GM06990 (cell line): Measurements from ENCODE around the gene CHST11.
A peak's percentile ranks its signal among the peaks of the same experiment; 100 is the strongest.

Source experiments
- DNase-seq: peaks from one replicate; pipeline ENCODE4 v3.0.0-alpha.2; 2011; ENCODE audit not compliant: insufficient read length; ENCODE audit errors: extremely low read depth
- H3K27me3 ChIP-seq: replicated peaks from 2 replicates; pipeline ENCODE4 v1.6.0; 2011; ENCODE audit warnings: low read length; ENCODE audit not compliant: control insufficient read depth, insufficient read depth
- H3K36me3 ChIP-seq: 2 replicates; pipeline ENCODE4 v1.5.1; 2011; ENCODE audit warnings: low read length; ENCODE audit not compliant: control insufficient read depth, insufficient read depth
- H3K4me3 ChIP-seq: replicated peaks from 2 replicates; pipeline ENCODE4 v1.5.1; 2011; ENCODE audit warnings: low read depth, mild to moderate bottlenecking, control low read depth, low read length
- TF ChIP-seq, protein P1 (sequence below): IDR thresholded peaks from 2 replicates; pipeline ENCODE4 v1.5.1; 2011; ENCODE audit warnings: low read length, control low read depth, mild to moderate bottlenecking, inconsistent platforms; ENCODE audit not compliant: insufficient read depth, poor library complexity, severe bottlenecking

The CHST11 gene

DNA sequence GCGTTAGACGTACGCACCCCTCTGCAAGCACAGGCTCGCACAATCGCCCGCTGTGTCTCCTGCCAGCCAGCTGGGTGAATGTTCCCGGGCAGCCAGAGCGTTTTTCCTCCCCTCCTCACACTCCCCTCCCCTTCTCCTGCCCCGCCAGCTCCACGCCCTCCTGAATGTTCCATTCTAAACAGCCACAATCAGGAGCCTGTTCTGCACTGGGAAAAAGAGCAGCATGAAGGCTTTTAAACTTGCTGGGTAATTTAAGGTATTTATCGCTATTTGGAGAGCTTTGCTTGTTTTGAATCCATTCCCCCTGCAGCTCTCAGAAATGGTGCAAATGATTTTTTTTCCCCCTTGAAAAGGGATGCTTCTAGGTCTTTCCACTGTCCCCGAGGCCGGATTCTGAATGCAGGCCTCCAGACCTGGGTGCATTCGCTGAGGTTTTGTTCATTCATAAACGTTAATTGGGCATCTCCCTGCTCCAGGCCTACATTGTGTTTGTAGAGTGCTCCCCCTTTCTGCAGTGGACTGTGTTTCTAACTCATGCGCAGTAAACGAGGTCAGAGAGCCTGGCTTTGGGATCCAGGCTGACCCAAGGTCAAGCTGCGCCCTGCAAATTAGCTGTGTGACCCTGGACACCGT lies 212.5 kb downstream of the CHST11 start:
- H3K27me3 ChIP-seq = no peaks in the 10 kb centered on the region
- TF ChIP-seq, protein P1, sequence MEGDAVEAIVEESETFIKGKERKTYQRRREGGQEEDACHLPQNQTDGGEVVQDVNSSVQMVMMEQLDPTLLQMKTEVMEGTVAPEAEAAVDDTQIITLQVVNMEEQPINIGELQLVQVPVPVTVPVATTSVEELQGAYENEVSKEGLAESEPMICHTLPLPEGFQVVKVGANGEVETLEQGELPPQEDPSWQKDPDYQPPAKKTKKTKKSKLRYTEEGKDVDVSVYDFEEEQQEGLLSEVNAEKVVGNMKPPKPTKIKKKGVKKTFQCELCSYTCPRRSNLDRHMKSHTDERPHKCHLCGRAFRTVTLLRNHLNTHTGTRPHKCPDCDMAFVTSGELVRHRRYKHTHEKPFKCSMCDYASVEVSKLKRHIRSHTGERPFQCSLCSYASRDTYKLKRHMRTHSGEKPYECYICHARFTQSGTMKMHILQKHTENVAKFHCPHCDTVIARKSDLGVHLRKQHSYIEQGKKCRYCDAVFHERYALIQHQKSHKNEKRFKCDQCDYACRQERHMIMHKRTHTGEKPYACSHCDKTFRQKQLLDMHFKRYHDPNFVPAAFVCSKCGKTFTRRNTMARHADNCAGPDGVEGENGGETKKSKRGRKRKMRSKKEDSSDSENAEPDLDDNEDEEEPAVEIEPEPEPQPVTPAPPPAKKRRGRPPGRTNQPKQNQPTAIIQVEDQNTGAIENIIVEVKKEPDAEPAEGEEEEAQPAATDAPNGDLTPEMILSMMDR = no peak
- H3K36me3 ChIP-seq = 0 out of 2 replicates have a peak, but pooled peaks cover 2% of the 10 kb centered on the region
- no peak overlapping the region for H3K4me3 ChIP-seq
- DNase-seq = no peak

DNA sequence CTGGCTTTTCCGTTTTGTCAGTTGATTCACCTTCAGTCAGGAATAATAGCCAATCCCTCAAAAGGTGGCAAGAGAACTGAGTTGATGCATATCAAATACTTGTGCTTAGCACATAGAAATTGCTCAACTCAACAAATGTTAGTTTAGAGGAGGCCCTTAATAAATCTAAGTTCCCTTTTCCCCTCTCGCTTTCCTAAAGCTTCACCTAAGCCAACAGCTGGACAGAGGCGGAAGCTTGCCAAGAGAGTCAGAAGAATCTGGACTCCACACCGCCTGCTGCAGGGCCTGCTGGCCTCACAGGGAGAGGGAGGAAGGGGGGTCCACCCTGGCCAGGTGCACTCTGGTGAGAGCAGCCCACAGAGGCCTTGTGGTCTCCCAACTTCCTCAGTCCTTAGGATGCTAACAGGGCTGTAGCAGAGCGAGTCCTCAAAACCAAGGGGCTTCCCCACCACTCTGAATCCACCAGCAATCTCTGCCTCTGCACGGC lies 213.1 kb downstream of the CHST11 start:
- peak; percentile 76 for DNase-seq
- Histone ChIP-seq H3K36me3 (0 out of 2 replicates have a peak, but pooled peaks cover 2% of the 10 kb centered on the region), H3K27me3 (no peaks in the 10 kb centered on the region), H3K4me3 (no peak overlapping the region)
- TF ChIP-seq, protein P1 = peak; percentile 3

DNA sequence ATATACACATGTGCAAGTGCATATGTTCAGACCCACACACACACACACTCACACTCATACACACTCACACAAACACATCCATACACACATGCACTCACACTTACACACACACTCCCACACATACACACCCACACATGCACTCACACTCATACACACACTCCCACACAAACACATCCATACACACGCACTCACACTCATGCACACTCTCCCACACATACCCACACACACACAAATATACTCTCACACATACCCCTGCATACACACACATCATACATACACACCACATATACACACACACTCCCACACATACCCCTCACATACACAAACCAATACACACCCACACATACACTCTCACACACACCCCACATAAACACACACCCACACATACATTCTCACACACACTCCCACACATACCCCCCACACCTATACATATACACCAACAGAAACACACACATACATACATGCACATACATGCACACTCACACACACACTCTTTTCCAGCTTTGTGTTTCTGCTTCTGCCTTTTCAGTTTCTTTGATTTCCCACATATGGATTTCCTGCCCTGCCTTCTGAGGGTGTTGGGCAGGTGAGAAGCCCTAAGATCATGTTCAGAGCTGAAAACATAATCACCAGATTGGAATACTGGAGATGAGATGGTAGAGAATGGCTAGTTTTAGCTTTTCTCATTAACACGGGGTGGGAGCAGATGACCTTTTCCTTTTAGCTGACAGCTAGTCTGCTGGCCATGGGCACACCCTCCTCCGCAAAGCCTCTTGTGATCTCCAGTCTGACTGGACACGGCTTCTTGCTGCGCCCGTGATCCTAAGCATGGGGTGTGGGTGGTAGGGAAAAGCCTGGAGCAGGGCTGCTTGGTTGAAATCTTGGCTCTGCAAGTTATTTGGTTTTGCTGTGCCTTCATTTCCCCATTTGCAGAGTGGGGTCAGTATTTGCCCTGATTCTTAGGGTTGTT lies 214.0 kb downstream of the CHST11 start:
- Histone ChIP-seq H3K36me3 (0 out of 2 replicates have a peak, but pooled peaks cover 2% of the 10 kb centered on the region), H3K27me3 (no peaks in the 10 kb centered on the region), H3K4me3 (peak overlapping the region; percentile 6)
- DNase-seq = no peak
- TF ChIP-seq, protein P1 = no peak

DNA sequence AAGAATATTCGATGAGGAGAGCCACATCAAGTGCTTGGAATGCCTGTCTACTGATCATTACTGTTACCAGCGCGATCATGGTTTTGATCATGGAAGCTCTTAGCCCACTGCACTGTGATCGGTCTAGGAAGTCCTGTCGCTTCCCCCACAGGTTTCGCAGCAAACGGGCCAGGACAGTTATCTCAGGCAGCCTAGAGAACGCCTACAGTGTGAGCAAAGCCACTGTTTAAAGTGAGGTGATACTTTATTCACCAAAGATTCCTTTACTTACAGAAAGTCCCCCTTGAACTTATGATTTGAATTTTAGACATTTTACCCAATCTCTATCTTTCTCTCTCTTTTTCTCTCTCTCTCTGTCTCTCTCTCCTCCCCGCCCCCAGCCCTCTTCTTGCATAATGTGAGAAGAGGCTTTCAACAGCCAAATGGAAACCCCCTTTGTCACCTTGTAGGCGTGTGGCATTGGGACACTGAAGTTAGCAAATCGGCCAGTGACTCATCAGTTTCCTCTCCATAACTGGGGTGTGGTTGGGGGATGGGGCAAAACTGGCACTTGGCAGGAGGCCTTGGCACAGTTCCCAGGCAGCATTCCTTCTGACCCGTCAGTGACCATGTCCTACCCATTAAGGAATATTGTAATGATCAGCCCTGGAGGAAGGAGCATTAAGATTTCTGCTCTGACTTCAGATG lies 214.8 kb downstream of the CHST11 start:
- peak; percentile 78 for DNase-seq
- Histone ChIP-seq H3K36me3 (0 out of 2 replicates have a peak, but pooled peaks cover 2% of the 10 kb centered on the region), H3K27me3 (no peaks in the 10 kb centered on the region), H3K4me3 (peak overlapping the region; percentile 6)
- TF ChIP-seq, protein P1 = no peak

DNA sequence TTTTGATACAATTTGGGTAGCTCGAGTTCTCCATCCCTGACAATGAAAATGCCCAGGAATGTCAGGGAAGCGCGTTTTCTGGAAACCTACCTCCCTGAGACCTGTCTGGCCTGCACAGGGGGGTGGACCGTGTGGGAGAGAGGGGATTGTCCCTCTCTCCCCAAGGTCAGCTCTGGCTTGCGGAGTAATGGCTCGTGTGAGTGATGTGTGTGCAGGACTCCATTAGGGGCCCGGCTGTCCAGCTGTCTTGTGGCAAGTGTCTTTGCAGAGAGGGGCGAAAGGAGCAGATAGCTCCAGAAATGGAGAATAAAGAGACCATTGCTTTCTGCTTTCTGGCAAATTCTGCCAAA lies 215.3 kb downstream of the CHST11 start:
- no peak overlapping the region for H3K4me3 ChIP-seq
- TF ChIP-seq, protein P1 = no peak

More for the DNA sequence above, 215.3 kb downstream of the CHST11 start:
- DNase-seq = no peak
- Histone ChIP-seq H3K27me3 (no peaks in the 10 kb centered on the region), H3K36me3 (0 out of 2 replicates have a peak, but pooled peaks cover 2% of the 10 kb centered on the region)
